OCI-LY7 (cell line): Measurements from ENCODE around the gene RBKS. TPM values are rescaled to one million over a fixed set of nuclear protein-coding genes. Genes with fewer than 3 reads are reported as not detected.

Experiments used
- BruUV-seq: library from RNA; stranded (reverse); fragments of 400-500 nt; replicated peaks from 2 replicates; lab custom pipeline; 2021; lab: Mats Ljungman, UMichigan
- CTCF ChIA-PET: fragments of 300-600 bp; sonication (Branson Sonifier 250); formaldehyde crosslinking; loops from one replicate; lab custom pipeline; 2022; ENCODE audit warnings: antibody characterized with exemption; ENCODE audit not compliant: unreplicated experiment; lab: Charles Lee
- POLR2A ChIA-PET: fragments of 300-600 bp; sonication (Branson Sonifier 250); formaldehyde crosslinking; loops from one replicate; lab custom pipeline; 2022; ENCODE audit warnings: antibody characterized with exemption; lab: Charles Lee
- DNase-seq: peaks from one replicate; pipeline ENCODE4 v3.0.0-alpha.2; 2015; ENCODE audit warnings: low spot score
- H2AFZ ChIP-seq: fragments of 200-600 bp; sonication (generic), shearing (Covaris generic); 2 replicates; pipeline ENCODE4 v1.6.1; 2014; ENCODE audit warnings: mild to moderate bottlenecking, antibody characterized with exemption, low read length, moderate library complexity
- H3K27ac ChIP-seq: fragments of 200-600 bp; sonication (generic); 2 replicates; pipeline ENCODE4 v1.5.1; 2014; ENCODE audit warnings: mixed run types, low read depth, mild to moderate bottlenecking, moderate library complexity, low read length, inconsistent platforms; ENCODE audit not compliant: poor library complexity, severe bottlenecking
- H3K36me3 ChIP-seq: fragments of 200-600 bp; sonication (generic); 2 replicates; pipeline ENCODE4 v1.6.1; 2014; ENCODE audit warnings: mild to moderate bottlenecking, antibody characterized with exemption, low read length, moderate library complexity, mixed read lengths; ENCODE audit not compliant: insufficient read depth
- H3K4me1 ChIP-seq: fragments of 200-600 bp; sonication (generic); 2 replicates; pipeline ENCODE4 v1.5.1; 2014; ENCODE audit warnings: mild to moderate bottlenecking, low read length; ENCODE audit not compliant: insufficient read depth, poor library complexity, severe bottlenecking
- H3K4me2 ChIP-seq: fragments of 200-600 bp; sonication (generic); 2 replicates; pipeline ENCODE4 v1.6.1; 2014; ENCODE audit warnings: mild to moderate bottlenecking, low read length
- H3K4me3 ChIP-seq: fragments of 200-600 bp; sonication (generic); 2 replicates; pipeline ENCODE4 v1.5.1; 2014; ENCODE audit warnings: mild to moderate bottlenecking, low read depth, low read length; ENCODE audit not compliant: poor library complexity, severe bottlenecking
- H3K79me2 ChIP-seq: fragments of 200-600 bp; sonication (generic); 2 replicates; pipeline ENCODE4 v1.6.1; 2016; ENCODE audit warnings: low read depth, mild to moderate bottlenecking, low read length, moderate library complexity, mixed read lengths; ENCODE audit not compliant: insufficient read depth
- H3K9me2 ChIP-seq: fragments of 200-600 bp; sonication (generic); 2 replicates; pipeline ENCODE4 v1.6.1; 2016; ENCODE audit warnings: mild to moderate bottlenecking, low read length, mixed read lengths; ENCODE audit not compliant: insufficient read depth
- H3K9me3 ChIP-seq: fragments of 200-600 bp; sonication (generic); 2 replicates; pipeline ENCODE4 v1.6.1; 2014; ENCODE audit warnings: mild to moderate bottlenecking, mixed run types, low read length, mixed read lengths
- H4K20me1 ChIP-seq: fragments of 200-600 bp; sonication (generic); 2 replicates; pipeline ENCODE4 v1.6.1; 2014; ENCODE audit warnings: mild to moderate bottlenecking, antibody characterized with exemption, low read length, moderate library complexity, mixed read lengths; ENCODE audit not compliant: insufficient read depth
- CTCF ChIP-seq: fragments of 200-600 bp; sonication (generic); conservative IDR thresholded peaks from 2 replicates; pipeline ENCODE4 v1.5.1; 2014; ENCODE audit warnings: mild to moderate bottlenecking, antibody characterized with exemption, low read length, moderate library complexity, mixed read lengths
- EZH2phosphoT487 ChIP-seq: fragments of 200-600 bp; sonication (generic); IDR thresholded peaks from 2 replicates; pipeline ENCODE4 v1.6.1; 2018; ENCODE audit warnings: low read depth, borderline replicate concordance, mild to moderate bottlenecking, mixed run types, antibody characterized with exemption, low read length, moderate library complexity, mixed read lengths
- intact Hi-C: fragments of 100-400 bp; cut with micrococcal nuclease; formaldehyde crosslinking; loops from one replicate; pipeline ENCODE4 v1.10.0; 2022; ENCODE audit not compliant: unreplicated experiment
- total RNA-seq, 2 experiments: library from RNA; depleted of rRNA in 1 of 2; stranded (reverse); fragments of >200 nt in 1 of 2; shearing (Covaris generic) in 1 of 2; gene quantifications; 2 replicates each; pipeline ENCODE4 v1.2.3, GENCODE V29; 2014 to 2022

The RBKS gene
- total RNA-seq, 2 experiments from 2014 or later = 1.1 TPM

- Histone ChIP-seq H2AFZ (no peak overlapping the region), H3K4me3 (no peak overlapping the region), H3K27ac (no peak overlapping the region), H3K4me2 (no peak overlapping the region), H3K79me2 (no peaks in the 10 kb centered on the region), H3K36me3 (no peaks in the 10 kb centered on the region), H3K9me2 (no peaks in the 10 kb centered on the region), H4K20me1 (no peaks in the 10 kb centered on the region), H3K4me1 (no peaks in the 10 kb centered on the region), H3K9me3 (no peaks in the 10 kb centered on the region)
- intact Hi-C loops = no loop called here
- CTCF ChIA-PET = no interaction called here
- no peak for TF ChIP-seq EZH2phosphoT487
- TF ChIP-seq CTCF = no peak
- POLR2A ChIA-PET = no interaction called here
- DNase-seq = no peak
- BruUV-seq = no TSS peak
Measured at GRCh38 chr2:27756091-27756490, 134.1 kb downstream of the RBKS start.

- Histone ChIP-seq H4K20me1 (no peaks in the 10 kb centered on the region), H3K9me2 (no peaks in the 10 kb centered on the region), H3K4me1 (no peaks in the 10 kb centered on the region), H3K9me3 (no peaks in the 10 kb centered on the region), H3K27ac (no peak overlapping the region), H2AFZ (no peak overlapping the region), H3K36me3 (no peaks in the 10 kb centered on the region), H3K4me3 (no peak overlapping the region), H3K4me2 (no peak overlapping the region), H3K79me2 (no peaks in the 10 kb centered on the region)
- BruUV-seq = no TSS peak
- ChIA-PET POLR2A (no interaction called here), CTCF (no interaction called here)
- no peak for DNase-seq
- intact Hi-C loops = loop anchor here (2.0 kb wide), 1 partner anchor 698 kb away; no protein-coding TSS in a partner anchor
- TF ChIP-seq CTCF (no peak), EZH2phosphoT487 (no peak)
Measured at GRCh38 chr2:27754831-27755230, 135.4 kb downstream of the RBKS start.

- no peaks in the 10 kb centered on the region for H3K9me2 ChIP-seq
- CTCF ChIA-PET = no interaction called here
- no peak overlapping the region for H3K4me3 ChIP-seq
- no peaks in the 10 kb centered on the region for H4K20me1 ChIP-seq
- H3K36me3 ChIP-seq = no peaks in the 10 kb centered on the region
- TF ChIP-seq CTCF = peak; percentile 87
- TF ChIP-seq EZH2phosphoT487 = no peak
- H3K4me2 ChIP-seq = no peak overlapping the region
- BruUV-seq = no TSS peak
- no peak overlapping the region for H2AFZ ChIP-seq
- intact Hi-C loops = loop anchor here (2.0 kb wide), 1 partner anchor 699 kb away; no protein-coding TSS in a partner anchor
- DNase-seq = peak; percentile 60
- H3K9me3 ChIP-seq = no peaks in the 10 kb centered on the region
- no peak overlapping the region for H3K27ac ChIP-seq
- no peaks in the 10 kb centered on the region for H3K79me2 ChIP-seq
- POLR2A ChIA-PET = interaction anchor here (0.6 kb wide), 1 partner anchor 259 kb away, joined by 3 read pairs; no protein-coding TSS in a partner anchor
- no peaks in the 10 kb centered on the region for H3K4me1 ChIP-seq
Measured at GRCh38 chr2:27754138-27754588, 136.0 kb downstream of the RBKS start.
